Mesenchymal stem cell (in vitro differentiated cells and primary cell): ENCODE data around the gene TKTL1.

ENCODE experiments used
- DNase-seq: peaks from one replicate; pipeline ENCODE4 v3.0.0-alpha.2; 2013
- H2AFZ ChIP-seq: one replicate; pipeline ENCODE4 v1.6.1; 2013; ENCODE audit warnings: low read depth, mild to moderate bottlenecking, control low read depth, inconsistent platforms, low read length, moderate library complexity
- H2AK5ac ChIP-seq: 2 replicates; pipeline ENCODE4 v1.6.1; 2013; ENCODE audit warnings: low read length, moderate library complexity, mild to moderate bottlenecking, inconsistent platforms; ENCODE audit not compliant: severe bottlenecking
- H2BK120ac ChIP-seq: one replicate; pipeline ENCODE4 v1.6.1; 2013; ENCODE audit warnings: low read depth, mild to moderate bottlenecking, inconsistent platforms, low read length, moderate library complexity
- H2BK12ac ChIP-seq, 2 experiments: one replicate each; pipeline ENCODE4 v1.6.1; 2013; ENCODE audit warnings: inconsistent platforms in 2 of 2, low read length in 2 of 2, mild to moderate bottlenecking in 2 of 2, moderate library complexity in 2 of 2, control low read depth in 1 of 2
- H2BK15ac ChIP-seq: one replicate; pipeline ENCODE4 v1.6.1; 2013; ENCODE audit warnings: mild to moderate bottlenecking, low read depth, inconsistent platforms; ENCODE audit not compliant: poor library complexity, severe bottlenecking
- H2BK5ac ChIP-seq: 2 replicates; pipeline ENCODE4 v1.6.1; 2013; ENCODE audit warnings: low read depth, mild to moderate bottlenecking, low read length, control low read depth, inconsistent platforms; ENCODE audit not compliant: poor library complexity, severe bottlenecking
- H3K14ac ChIP-seq, 2 experiments: one replicate each; pipeline ENCODE4 v1.6.1; 2013; ENCODE audit warnings: inconsistent platforms in 2 of 2, low read length in 2 of 2, control low read depth in 1 of 2, mild to moderate bottlenecking in 1 of 2, moderate library complexity in 1 of 2
- H3K18ac ChIP-seq, 2 experiments: one replicate each; pipeline ENCODE4 v1.6.1; 2013; ENCODE audit warnings: inconsistent platforms in 2 of 2, low read length in 2 of 2, control low read depth in 1 of 2, low read depth in 1 of 2, mild to moderate bottlenecking in 1 of 2
- H3K23ac ChIP-seq, 2 experiments: one replicate each; pipeline ENCODE4 v1.6.1; 2013; ENCODE audit warnings: inconsistent platforms in 2 of 2, low read length in 2 of 2, mild to moderate bottlenecking in 2 of 2, moderate library complexity in 2 of 2, control low read depth in 1 of 2
- H3K27ac ChIP-seq: 2 replicates; pipeline ENCODE4 v1.5.1; 2013; ENCODE audit warnings: mild to moderate bottlenecking, moderate library complexity, low read length, control low read depth, inconsistent platforms; ENCODE audit not compliant: poor library complexity, severe bottlenecking
- H3K27me3 ChIP-seq, 2 experiments: 2 replicates each; pipeline versions ENCODE4 v1.6.1 to v1.7.0; 2013; ENCODE audit warnings: low read length in 2 of 2, mild to moderate bottlenecking in 2 of 2, moderate library complexity in 2 of 2, control low read depth in 1 of 2, inconsistent platforms in 1 of 2; ENCODE audit not compliant: control insufficient read depth in 1 of 2, insufficient read depth in 1 of 2
- H3K36me3 ChIP-seq, 2 experiments: 2 replicates each; pipeline versions ENCODE4 v1.6.1 to v1.7.0; 2013; ENCODE audit warnings: low read length in 2 of 2, control low read depth in 1 of 2, inconsistent platforms in 1 of 2, low read depth in 1 of 2, mild to moderate bottlenecking in 1 of 2; ENCODE audit not compliant: insufficient read depth in 2 of 2, control insufficient read depth in 1 of 2
- H3K4ac ChIP-seq, 2 experiments: one replicate each; pipeline ENCODE4 v1.6.1; 2013; ENCODE audit warnings: inconsistent platforms in 2 of 2, low read length in 2 of 2, mild to moderate bottlenecking in 2 of 2, moderate library complexity in 2 of 2, control low read depth in 1 of 2, low read depth in 1 of 2
- H3K4me1 ChIP-seq: 2 replicates; pipeline ENCODE4 v1.6.1; 2013; ENCODE audit warnings: low read depth, low read length, control low read depth; ENCODE audit not compliant: control insufficient read depth, insufficient read depth
- H3K4me2 ChIP-seq: 2 replicates; pipeline ENCODE4 v1.6.1; 2013; ENCODE audit warnings: low read length, mild to moderate bottlenecking, inconsistent platforms; ENCODE audit not compliant: poor library complexity, severe bottlenecking
- H3K4me3 ChIP-seq, 2 experiments: 2 replicates each; pipeline versions ENCODE4 v1.5.1 to v1.7.0; 2013; ENCODE audit warnings: low read length in 2 of 2, mild to moderate bottlenecking in 2 of 2, control low read depth in 1 of 2, low read depth in 1 of 2; ENCODE audit not compliant: insufficient read depth in 1 of 2
- H3K79me1 ChIP-seq: replicated peaks from 2 replicates; pipeline ENCODE4 v1.6.1; 2013; ENCODE audit warnings: mild to moderate bottlenecking, control low read depth, low read length, inconsistent platforms; ENCODE audit not compliant: poor library complexity, severe bottlenecking
- H3K9ac ChIP-seq: 2 replicates; pipeline ENCODE4 v1.7.0; 2013; ENCODE audit warnings: mild to moderate bottlenecking, low read length, moderate library complexity
- H3K9me3 ChIP-seq: 2 replicates; pipeline ENCODE4 v1.7.0; 2013; ENCODE audit warnings: mild to moderate bottlenecking, low read length; ENCODE audit not compliant: control insufficient read depth
- H4K8ac ChIP-seq: one replicate; pipeline ENCODE4 v1.6.1; 2013; ENCODE audit warnings: inconsistent platforms, mild to moderate bottlenecking, low read length, moderate library complexity
- H4K91ac ChIP-seq: one replicate; pipeline ENCODE4 v1.6.1; 2013; ENCODE audit warnings: mild to moderate bottlenecking, low read length, inconsistent platforms
- WGBS: methylation state at CpG from one replicate; pipeline ENCODE4 v1.1.7; 2013; ENCODE audit warnings: mixed read lengths; 5-methylcytosine and 5-hydroxymethylcytosine counted together

TKTL1 gene

DNA sequence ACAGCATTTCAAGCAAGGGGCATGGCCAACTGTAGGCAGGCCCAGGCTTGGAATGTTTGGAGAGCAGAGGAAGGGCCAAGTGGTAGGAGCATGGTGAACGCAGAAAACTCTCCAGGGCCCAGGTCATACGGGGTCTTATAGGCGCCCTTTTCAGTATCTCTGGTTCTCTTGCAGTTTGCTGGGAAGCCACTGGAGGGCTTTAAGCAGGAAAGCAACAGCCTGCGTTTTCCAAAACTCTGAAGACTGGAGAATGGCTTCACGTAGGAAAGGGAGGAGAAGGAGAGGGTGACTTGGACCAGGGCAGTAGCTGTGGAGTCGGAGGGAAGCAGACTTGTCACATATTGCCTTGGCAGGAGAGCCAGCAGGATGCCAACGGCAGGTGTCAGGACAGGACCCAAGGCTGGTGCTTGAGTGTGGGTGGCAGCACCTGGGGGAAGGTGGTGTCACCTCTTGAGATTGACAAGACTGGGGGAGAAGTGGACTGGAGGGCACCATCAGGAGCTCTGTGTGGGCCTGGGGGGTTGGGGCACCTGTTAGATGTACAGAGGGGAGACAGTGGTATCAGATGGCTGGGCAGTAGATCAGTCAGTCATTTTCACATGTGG is 21.9 kb downstream of the TKTL1 start:
- no peak overlapping the region for H3K27ac ChIP-seq
- H2AK5ac ChIP-seq, result no peak overlapping the region
- H2BK120ac ChIP-seq, result no peak overlapping the region

DNA sequence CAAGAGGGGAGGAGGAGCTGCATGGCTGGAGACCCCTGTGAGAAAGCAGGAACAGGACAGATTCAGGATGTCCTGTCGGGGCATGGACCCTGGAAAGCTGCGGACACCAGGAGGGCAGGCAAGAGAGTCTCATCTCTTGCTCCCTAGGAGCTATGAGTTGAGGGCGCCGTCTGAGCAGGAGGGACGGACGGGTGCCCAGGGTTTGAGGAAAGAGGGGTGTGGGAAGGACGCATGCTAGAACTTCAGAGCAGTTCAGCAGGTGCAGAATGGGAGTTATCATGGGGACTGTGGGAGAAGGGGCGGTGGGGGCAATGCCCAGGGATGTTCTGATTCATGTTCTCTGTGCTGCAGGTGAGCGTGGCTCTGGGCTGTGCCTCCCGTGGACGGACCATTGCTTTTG is 24.8 kb downstream of the TKTL1 start:
- no peak overlapping the region for H2AK5ac ChIP-seq
- no peak overlapping the region for H3K4me2 ChIP-seq
- no peak overlapping the region for H2BK15ac ChIP-seq
- no peak overlapping the region for H3K4me3 ChIP-seq
- H2BK5ac ChIP-seq, result no peak overlapping the region
- DNase-seq, result no peak
- H3K27ac ChIP-seq, result no peak overlapping the region
- H2AFZ ChIP-seq, result no peak overlapping the region
- no peak overlapping the region for H4K8ac ChIP-seq
- no peaks in the 10 kb centered on the region for H3K79me1 ChIP-seq
- H3K36me3 ChIP-seq, result no peaks in the 10 kb centered on the region
- H3K9ac ChIP-seq, result no peak overlapping the region
- no peak overlapping the region for H2BK12ac ChIP-seq
- no peak overlapping the region for H4K91ac ChIP-seq
- H3K27me3 ChIP-seq, result peaks cover 21 to 65% of the 10 kb centered on the region in 2 experiments
- H3K4ac ChIP-seq, result no peak overlapping the region
- peaks cover 12% of the 10 kb centered on the region for H3K4me1 ChIP-seq
- no peak overlapping the region for H3K23ac ChIP-seq
- 90% methylated on average over 8 of the region's 11 CpGs for WGBS
- no peak overlapping the region for H3K14ac ChIP-seq
- no peak overlapping the region for H2BK120ac ChIP-seq
- no peaks in the 10 kb centered on the region for H3K9me3 ChIP-seq
- H3K18ac ChIP-seq, result no peak overlapping the region

More for the DNA sequence above, 21.9 kb downstream of the TKTL1 start:
- H3K27me3 ChIP-seq, result peaks cover 16 to 43% of the 10 kb centered on the region in 2 experiments
- H2BK15ac ChIP-seq, result no peak overlapping the region
- H3K14ac ChIP-seq, result no peak overlapping the region
- no peak overlapping the region for H4K91ac ChIP-seq
- DNase-seq, result peak; percentile 29
- H3K36me3 ChIP-seq, result no peaks in the 10 kb centered on the region
- H2AFZ ChIP-seq, result no peak overlapping the region
- WGBS, result 31% methylated on average over 7 of the region's 7 CpGs
- H3K4me3 ChIP-seq, result no peak overlapping the region
- no peak overlapping the region for H3K23ac ChIP-seq
- H3K18ac ChIP-seq, result no peak overlapping the region
- H3K9ac ChIP-seq, result no peak overlapping the region
- H2BK12ac ChIP-seq, result no peak overlapping the region
- no peak overlapping the region for H4K8ac ChIP-seq
- no peak overlapping the region for H2BK5ac ChIP-seq
- H3K4ac ChIP-seq, result no peak overlapping the region
- peaks cover 3% of the 10 kb centered on the region for H3K4me1 ChIP-seq
- no peak overlapping the region for H3K4me2 ChIP-seq
- no peaks in the 10 kb centered on the region for H3K79me1 ChIP-seq
- H3K9me3 ChIP-seq, result no peaks in the 10 kb centered on the region

- no peak overlapping the region for H3K27ac ChIP-seq
- no peaks in the 10 kb centered on the region for H3K9me3 ChIP-seq
- no peak overlapping the region for H2AFZ ChIP-seq
- H3K9ac ChIP-seq, result no peak overlapping the region
- H2BK12ac ChIP-seq, result no peak overlapping the region
- H3K4me2 ChIP-seq, result no peak overlapping the region
- H3K27me3 ChIP-seq, result peaks cover 21 to 73% of the 10 kb centered on the region in 2 experiments
- H3K23ac ChIP-seq, result no peak overlapping the region
- no peak overlapping the region for H3K18ac ChIP-seq
- no peak overlapping the region for H3K4me3 ChIP-seq
- no peaks in the 10 kb centered on the region for H3K79me1 ChIP-seq
- no peak overlapping the region for H2BK120ac ChIP-seq
- no peaks in the 10 kb centered on the region for H3K36me3 ChIP-seq
- WGBS, result 79% methylated on average over 4 of the region's 7 CpGs
- peaks cover 13% of the 10 kb centered on the region for H3K4me1 ChIP-seq
- H2BK5ac ChIP-seq, result no peak overlapping the region
- no peak overlapping the region for H2AK5ac ChIP-seq
- no peak for DNase-seq
- no peak overlapping the region for H2BK15ac ChIP-seq
- H3K4ac ChIP-seq, result no peak overlapping the region
- H4K8ac ChIP-seq, result no peak overlapping the region
- no peak overlapping the region for H4K91ac ChIP-seq
- no peak overlapping the region for H3K14ac ChIP-seq
These were observed 25.6 kb downstream of the TKTL1 start for GRCh38 chrX:154321152-154321551.

DNA sequence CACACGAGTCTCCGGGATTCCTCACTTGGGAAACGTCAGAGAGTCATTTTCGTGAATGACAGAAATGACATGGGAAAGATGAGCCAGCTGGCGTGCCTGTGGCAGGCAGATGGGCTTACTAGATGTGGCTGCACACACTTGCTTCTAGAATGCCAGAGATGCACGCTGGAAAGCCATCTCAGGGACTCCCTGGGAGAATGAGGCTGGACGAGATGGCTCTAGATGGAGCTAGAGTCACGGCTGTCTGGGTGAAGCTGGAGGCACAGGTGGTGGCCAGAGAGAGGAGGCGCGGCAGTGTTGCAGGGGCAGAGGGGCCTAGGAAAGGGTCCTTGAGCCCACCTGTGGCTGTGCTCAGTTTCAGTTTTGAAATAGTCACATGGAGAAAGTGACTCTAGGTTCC is 26.0 kb downstream of the TKTL1 start:
- H3K18ac ChIP-seq, result no peak overlapping the region
- no peak overlapping the region for H2AK5ac ChIP-seq
- H3K36me3 ChIP-seq, result no peaks in the 10 kb centered on the region
- H3K27me3 ChIP-seq, result peaks cover 21 to 77% of the 10 kb centered on the region in 2 experiments
- H3K4me2 ChIP-seq, result no peak overlapping the region
- no peaks in the 10 kb centered on the region for H3K9me3 ChIP-seq
- H3K79me1 ChIP-seq, result no peaks in the 10 kb centered on the region
- no peak overlapping the region for H3K27ac ChIP-seq
- H3K14ac ChIP-seq, result no peak overlapping the region
- H2BK12ac ChIP-seq, result no peak overlapping the region
- H2AFZ ChIP-seq, result no peak overlapping the region
- H3K4me3 ChIP-seq, result no peak overlapping the region
- 78% methylated on average over 8 of the region's 10 CpGs for WGBS
- no peak for DNase-seq
- no peak overlapping the region for H2BK5ac ChIP-seq
- peaks cover 13% of the 10 kb centered on the region for H3K4me1 ChIP-seq
- no peak overlapping the region for H2BK15ac ChIP-seq
- H3K23ac ChIP-seq, result no peak overlapping the region
- no peak overlapping the region for H3K9ac ChIP-seq
- H2BK120ac ChIP-seq, result no peak overlapping the region
- H4K8ac ChIP-seq, result no peak overlapping the region
- no peak overlapping the region for H4K91ac ChIP-seq
- H3K4ac ChIP-seq, result no peak overlapping the region
